Smooth muscle cell (in vitro differentiated cells): Measurements from ENCODE around the gene LMNB1. TPM values are rescaled to one million over a fixed set of nuclear protein-coding genes. Genes with fewer than 3 reads are reported as not detected.

Experiments
- DNase-seq: peaks from one replicate; lab custom pipeline; 2025; ENCODE audit not compliant: unreplicated experiment; lab: John Stamatoyannopoulos, UW
- H2AFZ ChIP-seq: fragments of 200-600 bp; sonication (generic); 2 replicates; pipeline ENCODE4 v1.6.0; 2016; ENCODE audit warnings: antibody characterized with exemption, low read depth, mild to moderate bottlenecking
- H3F3A ChIP-seq: fragments of 200-600 bp; sonication (generic); 2 replicates; pipeline ENCODE4 v1.6.0; 2017; ENCODE audit warnings: antibody characterized with exemption, low read depth
- H3K27ac ChIP-seq: fragments of 200-600 bp; sonication (generic); 2 replicates; pipeline ENCODE4 v1.5.1; 2016; ENCODE audit warnings: low read depth, mild to moderate bottlenecking
- H3K27me3 ChIP-seq: fragments of 200-600 bp; sonication (generic); 2 replicates; pipeline ENCODE4 v1.6.1; 2016; ENCODE audit warnings: low read depth, mild to moderate bottlenecking
- H3K36me3 ChIP-seq: fragments of 200-600 bp; sonication (generic); 2 replicates; pipeline ENCODE4 v1.5.1; 2016; ENCODE audit warnings: low read depth
- H3K4me1 ChIP-seq: fragments of 200-600 bp; sonication (generic); 2 replicates; pipeline ENCODE4 v1.5.1; 2016; ENCODE audit warnings: low read depth
- H3K4me2 ChIP-seq: fragments of 200-600 bp; sonication (generic); 2 replicates; pipeline ENCODE4 v1.6.0; 2016; ENCODE audit warnings: mild to moderate bottlenecking
- H3K4me3 ChIP-seq: fragments of 200-600 bp; sonication (generic); 2 replicates; pipeline ENCODE4 v1.5.1; 2016; ENCODE audit warnings: mild to moderate bottlenecking
- H3K79me2 ChIP-seq: fragments of 200-600 bp; sonication (generic); 2 replicates; pipeline ENCODE4 v1.6.0; 2016; ENCODE audit warnings: low read depth, mild to moderate bottlenecking
- H3K9ac ChIP-seq: fragments of 200-600 bp; sonication (generic); 2 replicates; pipeline ENCODE4 v1.6.0; 2016; ENCODE audit warnings: low read depth
- H3K9me3 ChIP-seq: fragments of 200-600 bp; sonication (generic); replicated peaks from 2 replicates; pipeline ENCODE4 v1.5.1; 2016; ENCODE audit warnings: low read depth
- H4K20me1 ChIP-seq: fragments of 200-600 bp; sonication (generic); 2 replicates; pipeline ENCODE4 v1.6.0; 2016; ENCODE audit warnings: low read depth
- CTCF ChIP-seq: fragments of 200-600 bp; sonication (generic); IDR thresholded peaks from 2 replicates; pipeline ENCODE4 v1.5.1; 2017; ENCODE audit warnings: borderline replicate concordance, mild to moderate bottlenecking, antibody characterized with exemption; ENCODE audit not compliant: insufficient read depth, poor library complexity, severe bottlenecking
- WGBS: methylation state at CpG from one replicate; pipeline ENCODE4 v1.1.7; 2016; ENCODE audit warnings: low lambda C conversion rate; 5-methylcytosine and 5-hydroxymethylcytosine counted together
- polyA plus RNA-seq: library from polyadenylated mRNA; unstranded; fragments of >200 nt; fragmentation: Nextera tagmentation; extraction: Ambion mirVana; gene quantifications from 2 replicates; pipeline ENCODE4 v1.2.1, GENCODE V29; 2016
- total RNA-seq: library from RNA; depleted of rRNA; stranded (reverse); fragments of >200 nt; gene quantifications from 2 replicates; pipeline ENCODE4 v1.2.3, GENCODE V29; 2014

Gene LMNB1
- total and polyA plus RNA-seq, 2 experiments from 2014 or later = 8.4 to 32.5 TPM

DNA sequence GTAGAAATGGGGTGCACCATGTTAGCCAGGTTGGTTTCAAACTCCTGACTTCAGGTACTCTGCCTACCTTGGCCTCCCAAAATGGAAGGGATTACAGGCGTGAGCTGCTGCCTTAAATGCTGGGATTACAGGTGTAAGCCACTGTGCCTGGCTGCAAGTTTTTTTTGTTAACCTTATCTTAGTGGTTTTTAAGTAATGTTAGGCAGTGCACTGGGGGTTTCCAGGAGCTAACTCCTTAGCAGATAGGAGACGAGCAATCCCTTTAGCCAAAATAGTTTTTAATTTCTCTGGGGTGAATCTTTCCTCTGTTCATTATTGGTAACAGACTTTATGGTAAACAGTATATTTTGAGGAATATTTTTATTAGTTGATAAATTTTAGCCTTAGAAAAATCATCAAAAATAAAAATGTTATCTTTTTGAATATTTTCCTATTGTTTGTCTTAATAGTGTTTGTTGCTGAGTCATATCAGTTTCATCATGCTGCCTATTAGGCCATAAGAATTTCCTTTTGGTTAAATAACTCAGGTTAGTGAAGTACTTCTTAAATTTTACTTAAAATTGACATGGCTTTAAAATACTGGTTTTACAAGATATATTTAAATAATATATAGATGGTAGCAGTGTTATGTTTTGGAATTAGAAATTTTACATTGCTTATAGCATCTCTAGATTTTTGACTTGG lies 37.9 kb downstream of the LMNB1 start:
- H3K36me3 ChIP-seq = no peaks in the 10 kb centered on the region
- H3K79me2 ChIP-seq = no peaks in the 10 kb centered on the region
- no peaks in the 10 kb centered on the region for H3K27me3 ChIP-seq
- H3F3A ChIP-seq = no peaks in the 10 kb centered on the region
- H3K27ac ChIP-seq = no peak overlapping the region
- TF ChIP-seq CTCF = no peak
- H3K9me3 ChIP-seq = no peaks in the 10 kb centered on the region
- DNase-seq = no peak
- no peak overlapping the region for H2AFZ ChIP-seq
- H3K4me1 ChIP-seq = no peaks in the 10 kb centered on the region
- H3K4me2 ChIP-seq = no peak overlapping the region
- no peak overlapping the region for H3K9ac ChIP-seq
- H4K20me1 ChIP-seq = no peaks in the 10 kb centered on the region
- H3K4me3 ChIP-seq = no peak overlapping the region
- WGBS = 80% methylated on average over 2 of the region's 2 CpGs

DNA sequence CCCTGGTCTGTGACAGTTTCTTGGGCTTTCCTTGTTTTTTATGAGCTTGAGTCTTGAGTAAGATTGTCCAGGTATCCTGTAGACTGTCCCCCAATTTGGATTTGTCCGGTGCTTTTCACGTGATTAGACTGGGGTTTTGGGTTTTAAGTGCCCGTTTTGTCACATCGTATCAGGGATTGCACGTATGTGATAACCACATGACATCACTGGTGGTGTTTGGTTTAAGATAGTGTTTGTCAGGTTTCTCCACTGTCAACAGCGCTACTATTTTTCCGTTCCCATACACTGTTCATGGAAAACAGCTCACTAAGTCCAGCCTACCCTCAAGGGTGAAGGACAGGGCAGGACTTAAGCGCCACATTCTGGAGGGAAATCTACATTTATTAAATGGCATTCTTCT lies 39.7 kb downstream of the LMNB1 start:
- Histone ChIP-seq H3K9ac (no peak overlapping the region), H3K4me2 (no peak overlapping the region), H3K9me3 (no peaks in the 10 kb centered on the region), H3K4me3 (no peak overlapping the region), H3K36me3 (no peaks in the 10 kb centered on the region), H3K27ac (no peak overlapping the region), H4K20me1 (no peaks in the 10 kb centered on the region), H3K4me1 (no peaks in the 10 kb centered on the region), H2AFZ (no peak overlapping the region), H3K79me2 (no peaks in the 10 kb centered on the region), H3K27me3 (no peaks in the 10 kb centered on the region), H3F3A (no peaks in the 10 kb centered on the region)
- no peak for TF ChIP-seq CTCF
- 94% methylated on average over 8 of the region's 8 CpGs for WGBS
- no peak for DNase-seq

GRCh38 chr5:126818736-126819135 lies 41.8 kb downstream of the LMNB1 start:
- H3K36me3 ChIP-seq = no peaks in the 10 kb centered on the region
- no peak for DNase-seq
- no peaks in the 10 kb centered on the region for H3F3A ChIP-seq
- H3K4me3 ChIP-seq = no peak overlapping the region
- TF ChIP-seq CTCF = no peak
- no peaks in the 10 kb centered on the region for H4K20me1 ChIP-seq
- no peak overlapping the region for H3K9ac ChIP-seq
- no peaks in the 10 kb centered on the region for H3K79me2 ChIP-seq
- H3K4me2 ChIP-seq = no peak overlapping the region
- no peak overlapping the region for H3K27ac ChIP-seq
- no peak overlapping the region for H2AFZ ChIP-seq
- H3K4me1 ChIP-seq = no peaks in the 10 kb centered on the region
- WGBS = 92% methylated on average over 4 of the region's 4 CpGs
- H3K27me3 ChIP-seq = no peaks in the 10 kb centered on the region
- H3K9me3 ChIP-seq = no peaks in the 10 kb centered on the region

DNA sequence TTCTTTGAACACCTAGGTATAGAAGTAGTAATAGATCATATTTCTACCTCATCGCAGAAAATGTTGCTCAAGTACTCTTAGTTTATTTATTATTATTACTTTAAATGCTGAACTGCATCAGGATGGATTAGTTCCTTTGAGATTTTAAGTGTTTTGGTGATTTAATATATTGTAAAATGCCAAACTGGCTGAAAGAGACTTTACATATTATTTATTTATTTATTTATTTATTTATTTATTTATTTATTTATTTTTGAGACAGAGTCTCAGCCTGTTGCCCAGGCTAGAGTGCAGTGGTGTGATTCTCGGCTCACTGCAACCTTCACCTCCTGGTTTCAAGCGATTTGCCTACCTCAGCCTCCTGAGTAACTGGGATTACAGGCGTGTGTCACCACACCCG lies 42.3 kb downstream of the LMNB1 start:
- DNase-seq = no peak
- no peak for TF ChIP-seq CTCF
- H3F3A ChIP-seq = no peaks in the 10 kb centered on the region
- no peak overlapping the region for H2AFZ ChIP-seq
- no peak overlapping the region for H3K27ac ChIP-seq
- no peaks in the 10 kb centered on the region for H3K27me3 ChIP-seq
- no peaks in the 10 kb centered on the region for H3K36me3 ChIP-seq
- H4K20me1 ChIP-seq = no peaks in the 10 kb centered on the region
- H3K9me3 ChIP-seq = no peaks in the 10 kb centered on the region
- no peaks in the 10 kb centered on the region for H3K79me2 ChIP-seq
- no peaks in the 10 kb centered on the region for H3K4me1 ChIP-seq
- 98% methylated on average over 5 of the region's 5 CpGs for WGBS
- H3K4me2 ChIP-seq = no peak overlapping the region
- no peak overlapping the region for H3K4me3 ChIP-seq
- H3K9ac ChIP-seq = no peak overlapping the region
